NCI-H1694 treated with DMSO at 0.1 percent for 48 hours (cell line): Measurements from ENCODE around the gene ADM5.
A peak's percentile ranks its signal among the peaks of the same experiment; 100 is the strongest.

Experiments
- DNase-seq: peaks from one replicate; lab custom pipeline; 2025; lab: John Stamatoyannopoulos, UW

The ADM5 gene

GRCh38 chr19:49680421-49681351 lies 8.7 kb upstream of the ADM5 start:
- peak; percentile 79 for DNase-seq

GRCh38 chr19:49681830-49682229 lies 7.6 kb upstream of the ADM5 start:
- no peak for DNase-seq

GRCh38 chr19:49682274-49682673 lies 7.1 kb upstream of the ADM5 start:
- no peak for DNase-seq

- DNase-seq = no peak
Observed at GRCh38 chr19:49683814-49684250, 5.6 kb upstream of the ADM5 start.

- DNase-seq = no peak
Observed at GRCh38 chr19:49684251-49684982, 5.0 kb upstream of the ADM5 start.

GRCh38 chr19:49684983-49685553 lies 4.3 kb upstream of the ADM5 start:
- no peak for DNase-seq

GRCh38 chr19:49685845-49686332 lies 3.5 kb upstream of the ADM5 start:
- DNase-seq = no peak

GRCh38 chr19:49686503-49687088 lies 2.8 kb upstream of the ADM5 start:
- no peak for DNase-seq

- DNase-seq = no peak
Observed at GRCh38 chr19:49687150-49687549, 2.2 kb upstream of the ADM5 start.

GRCh38 chr19:49687566-49688316 lies 1.7 kb upstream of the ADM5 start:
- no peak for DNase-seq

- no peak for DNase-seq
Observed at GRCh38 chr19:49688531-49689132, 762 bp upstream of the ADM5 start.

- peak; percentile 48 for DNase-seq
Observed at GRCh38 chr19:49690079-49690655, 773 bp downstream of the ADM5 start.

GRCh38 chr19:49690656-49691242 lies 1.4 kb downstream of the ADM5 start, which contains the start of gene CPT1C:
Gene CPT1C (plus strand): TSS chr19:49691116. CDS start chr19:49692253, 1,137 bp downstream.
- DNase-seq = peak; percentile 90

- peak; percentile 79 for DNase-seq
Observed at GRCh38 chr19:49691243-49692146, 2.1 kb downstream of the ADM5 start.

GRCh38 chr19:49692147-49692506 lies 2.7 kb downstream of the ADM5 start:
- DNase-seq = no peak

- no peak for DNase-seq
Observed at GRCh38 chr19:49696115-49696514, 6.7 kb downstream of the ADM5 start.

GRCh38 chr19:49696865-49697264 lies 7.5 kb downstream of the ADM5 start:
- no peak for DNase-seq

GRCh38 chr19:49699364-49699763 lies 10.0 kb downstream of the ADM5 start:
- DNase-seq = no peak

- no peak for DNase-seq
Observed at GRCh38 chr19:49700563-49700962, 11.2 kb downstream of the ADM5 start.
